Activated gamma-delta T cell treated with Interleukin-2 at 50 U/mL for 16 hours (primary cell): ENCODE results near the gene VSIG4.

ENCODE experiments used
- DNase-seq: peaks from one replicate; pipeline ENCODE4 v3.0.0-alpha.2; 2020

Gene VSIG4

DNA sequence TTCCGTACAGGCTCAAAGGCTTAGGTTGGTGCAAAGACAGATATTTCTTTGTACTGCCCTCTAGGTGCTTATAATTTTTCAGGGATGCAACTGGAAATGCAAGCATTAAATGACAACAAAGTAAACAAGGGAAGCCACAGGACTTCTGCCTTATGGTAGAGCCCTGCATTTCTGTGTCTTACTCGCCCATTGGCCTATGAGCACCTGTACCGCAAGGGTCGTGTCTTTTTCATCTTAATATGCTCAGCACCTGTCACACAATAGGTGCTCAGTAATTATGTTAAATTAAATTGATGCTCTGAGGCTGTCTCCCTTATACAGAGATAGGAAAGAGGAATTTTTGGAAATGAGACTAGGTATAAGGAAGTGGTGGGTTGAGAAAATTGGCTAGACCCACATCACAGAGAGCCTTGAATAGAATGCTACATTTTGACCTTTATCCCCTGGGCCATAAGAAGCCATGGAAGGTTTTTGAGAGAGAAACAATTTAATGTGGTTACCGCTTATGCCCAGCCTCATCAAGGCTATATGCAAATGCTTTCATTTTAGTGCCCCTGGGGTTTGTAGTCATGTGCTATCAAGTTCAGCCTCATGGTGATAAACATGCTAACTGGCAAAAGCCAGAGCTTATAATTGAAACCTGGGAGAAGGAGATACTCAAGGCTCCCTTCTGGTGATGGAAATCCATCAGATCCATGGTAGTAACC is 16.3 kb downstream of the VSIG4 start:
- no peak for DNase-seq

DNA sequence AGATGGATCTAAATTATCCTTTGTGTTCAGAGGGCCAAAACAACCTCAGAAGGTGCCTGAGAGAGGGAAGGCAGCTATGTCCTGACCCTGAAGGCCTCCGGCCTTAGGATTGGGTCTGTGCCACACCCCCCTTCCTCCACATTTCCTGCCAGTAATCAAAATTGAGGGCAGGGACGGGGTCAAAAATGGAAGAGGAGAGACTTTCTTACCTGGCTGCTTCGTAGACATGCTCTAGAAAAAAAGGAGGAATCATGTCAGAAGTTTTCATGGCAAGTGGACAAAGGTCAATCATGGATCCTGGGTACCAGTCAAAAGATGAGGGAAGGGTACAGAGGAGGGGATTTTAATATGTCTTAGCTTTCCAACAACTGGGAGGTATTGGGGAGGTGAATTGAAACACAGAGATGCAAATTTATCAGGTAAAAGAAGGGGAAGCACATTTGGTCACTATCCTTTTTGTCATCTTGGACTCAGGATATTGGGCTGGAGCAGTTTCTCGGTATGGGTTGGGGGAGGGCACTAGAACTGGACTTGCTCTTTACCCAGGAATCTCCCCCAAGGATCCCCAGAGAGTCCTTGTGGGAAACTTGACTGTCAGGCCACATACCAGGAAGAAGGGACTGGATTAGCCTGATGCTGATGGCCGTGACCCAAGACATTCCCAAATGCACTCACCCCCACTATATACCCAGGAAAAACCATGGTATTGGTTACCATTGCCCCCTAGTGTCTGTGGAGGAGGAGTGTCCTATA is 17.1 kb downstream of the VSIG4 start:
- no peak for DNase-seq

GRCh38 chrX:66021765-66022631 is 17.9 kb downstream of the VSIG4 start:
- no peak for DNase-seq

DNA sequence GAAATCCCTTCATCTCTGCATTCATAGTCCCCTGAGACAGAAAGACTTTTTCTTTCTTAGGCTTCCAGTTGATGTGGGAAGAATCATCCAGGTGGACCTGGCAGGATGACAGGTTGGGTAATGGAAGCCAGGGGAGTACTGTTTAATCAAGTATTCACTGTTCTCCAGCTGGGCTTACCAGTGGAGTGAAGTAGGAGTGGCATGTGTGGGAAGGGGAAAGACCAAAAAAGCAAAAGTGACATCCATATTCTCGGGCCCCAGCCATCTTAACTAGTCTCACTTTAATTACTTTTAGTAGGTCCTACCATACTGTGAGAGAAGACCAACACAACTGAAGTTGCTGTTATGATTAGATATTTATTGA is 18.5 kb downstream of the VSIG4 start:
- no peak for DNase-seq

GRCh38 chrX:66020631-66021334 is 19.1 kb downstream of the VSIG4 start:
- DNase-seq: no peak

GRCh38 chrX:66019974-66020373 is 19.9 kb downstream of the VSIG4 start:
- no peak for DNase-seq

DNA sequence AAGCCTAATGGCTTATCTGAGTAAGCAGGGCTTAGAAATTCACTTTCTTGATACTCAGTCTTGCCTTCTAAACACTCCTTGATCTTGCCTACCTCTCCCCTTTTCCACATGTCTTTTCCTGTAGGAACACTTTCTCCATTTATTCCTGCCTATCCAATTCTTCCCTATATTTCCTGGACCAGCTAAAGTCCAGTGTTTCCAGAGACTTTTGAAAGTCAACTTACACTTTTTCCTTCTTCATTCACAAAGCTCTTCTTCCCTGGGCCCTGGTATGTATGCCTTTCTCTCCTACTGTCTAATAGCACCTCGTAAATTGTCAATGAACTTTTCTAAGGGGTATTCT is 20.6 kb downstream of the VSIG4 start:
- DNase-seq: no peak

DNA sequence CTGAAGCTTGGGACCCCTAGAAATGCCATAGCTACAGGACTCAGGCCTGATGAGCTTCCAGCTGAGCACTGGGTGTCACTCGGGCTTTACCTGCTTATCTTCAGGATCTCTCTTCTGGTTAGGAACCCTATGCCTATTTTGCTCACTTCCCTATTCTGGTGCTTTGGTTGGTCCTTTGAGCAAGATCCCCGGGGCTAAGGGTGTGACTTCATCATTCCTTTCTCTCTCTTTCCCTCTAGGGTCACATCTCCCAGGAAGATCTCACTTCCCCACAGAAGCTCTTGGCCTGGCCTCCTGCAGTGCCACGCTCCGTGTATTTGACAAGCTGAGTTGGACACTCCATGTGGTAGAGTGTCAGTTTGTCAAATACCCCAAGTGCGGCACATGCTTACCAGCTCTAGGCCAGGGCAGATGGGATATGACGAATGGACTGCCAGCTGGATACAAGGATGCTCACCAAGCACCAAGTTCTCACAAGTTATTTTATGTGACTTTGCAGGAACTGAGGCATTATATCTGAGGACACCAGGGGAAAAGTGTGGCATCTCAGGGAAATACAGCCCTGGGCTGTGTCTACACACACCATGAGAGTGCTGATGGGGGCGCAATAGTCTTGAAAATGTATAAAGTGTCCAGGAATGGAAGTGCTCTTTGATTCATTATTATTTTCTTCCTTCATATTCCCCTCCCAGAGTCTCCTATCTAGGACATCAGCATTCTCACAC is 21.1 kb downstream of the VSIG4 start:
- no peak for DNase-seq

- no peak for DNase-seq
Observed at GRCh38 chrX:66017659-66018170, 22.2 kb downstream of the VSIG4 start.

DNA sequence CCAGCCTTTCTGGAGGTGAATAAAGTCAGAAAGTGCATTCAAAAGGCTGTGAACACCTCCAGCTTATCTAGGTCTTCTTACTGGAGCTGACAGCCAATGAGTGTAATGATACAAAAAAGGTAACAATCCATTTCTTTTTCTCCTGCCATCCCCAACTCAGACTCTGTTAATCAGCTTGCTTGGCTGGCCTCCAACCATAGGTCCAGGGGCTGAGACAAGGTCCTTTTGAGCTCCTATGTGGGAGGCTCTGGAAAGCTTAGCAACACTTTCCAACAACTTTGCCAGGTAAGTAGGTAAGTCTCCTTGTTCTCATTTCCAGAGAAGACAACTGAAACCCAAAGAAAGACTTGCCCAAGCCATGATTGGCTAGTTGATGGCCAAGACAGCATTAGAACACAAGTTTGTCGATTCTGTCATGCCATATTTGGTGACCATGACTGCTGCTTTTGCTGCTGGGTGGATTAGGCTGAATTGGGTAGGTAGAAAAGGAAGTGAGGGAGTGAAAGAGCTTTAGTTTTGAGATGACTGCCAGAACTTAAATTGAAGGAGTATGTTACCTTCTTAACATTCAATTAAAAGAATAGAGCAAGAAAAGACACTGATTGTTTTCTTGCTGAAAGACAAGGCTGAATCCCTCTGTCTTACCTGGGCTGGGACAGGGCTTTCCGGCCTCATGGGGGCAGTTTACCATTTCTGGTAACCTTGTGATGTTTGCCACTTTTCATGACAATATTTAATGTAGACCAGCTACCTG is 22.8 kb downstream of the VSIG4 start:
- no peak for DNase-seq

GRCh38 chrX:66015900-66016689 is 23.8 kb downstream of the VSIG4 start:
- no peak for DNase-seq

- no peak for DNase-seq
Observed at GRCh38 chrX:66015152-66015831, 24.6 kb downstream of the VSIG4 start.

- DNase-seq: no peak
Observed at GRCh38 chrX:66014556-66014955, 25.3 kb downstream of the VSIG4 start.

DNA sequence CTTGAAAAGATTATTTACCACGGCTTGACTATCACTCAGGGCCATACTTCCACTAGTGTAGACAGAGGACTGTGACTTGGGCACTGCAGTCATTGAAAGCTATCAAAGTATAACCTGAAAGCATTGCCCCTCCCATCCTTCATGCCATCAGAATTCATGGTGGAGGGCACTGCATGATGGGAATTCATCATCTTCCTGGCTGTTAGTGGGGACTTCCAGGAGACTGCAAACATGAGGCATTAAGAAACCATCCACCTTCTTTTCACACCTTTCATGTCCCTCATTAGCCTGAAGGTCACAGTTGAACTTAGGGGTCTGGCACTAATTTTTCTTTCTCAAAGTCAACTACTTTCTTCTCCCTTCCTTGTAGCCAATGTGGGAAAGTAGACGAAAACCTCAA is 25.8 kb downstream of the VSIG4 start:
- no peak for DNase-seq

DNA sequence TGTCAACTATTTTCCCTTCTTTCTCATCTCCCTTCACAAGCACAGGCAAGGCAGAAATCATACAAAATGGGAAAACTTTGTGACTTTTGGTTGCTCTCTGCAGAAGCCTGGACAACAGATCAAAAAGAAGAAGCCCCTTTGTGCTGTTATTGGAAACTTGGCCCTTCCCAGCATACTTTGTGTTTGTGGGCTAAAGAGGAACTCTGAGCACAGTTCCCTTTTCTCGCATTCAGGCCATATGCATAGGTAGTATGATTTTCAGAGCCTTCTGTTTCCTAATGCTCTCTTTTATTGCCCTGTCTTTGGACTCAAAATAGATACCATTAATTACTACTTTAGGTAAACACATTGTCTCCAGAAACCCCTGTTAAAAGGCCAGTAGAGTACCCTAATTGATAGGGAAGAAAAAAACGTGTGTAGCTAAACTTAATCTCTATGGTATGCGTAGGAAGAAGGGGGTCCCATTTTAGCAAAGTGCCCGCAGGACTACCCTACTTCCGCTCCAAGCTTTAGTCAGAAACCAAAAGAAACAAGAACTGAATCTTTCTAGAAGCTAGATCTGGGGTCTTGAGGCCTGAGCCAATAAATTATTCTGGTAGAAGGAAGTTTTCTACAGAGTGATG is 26.6 kb downstream of the VSIG4 start:
- no peak for DNase-seq

DNA sequence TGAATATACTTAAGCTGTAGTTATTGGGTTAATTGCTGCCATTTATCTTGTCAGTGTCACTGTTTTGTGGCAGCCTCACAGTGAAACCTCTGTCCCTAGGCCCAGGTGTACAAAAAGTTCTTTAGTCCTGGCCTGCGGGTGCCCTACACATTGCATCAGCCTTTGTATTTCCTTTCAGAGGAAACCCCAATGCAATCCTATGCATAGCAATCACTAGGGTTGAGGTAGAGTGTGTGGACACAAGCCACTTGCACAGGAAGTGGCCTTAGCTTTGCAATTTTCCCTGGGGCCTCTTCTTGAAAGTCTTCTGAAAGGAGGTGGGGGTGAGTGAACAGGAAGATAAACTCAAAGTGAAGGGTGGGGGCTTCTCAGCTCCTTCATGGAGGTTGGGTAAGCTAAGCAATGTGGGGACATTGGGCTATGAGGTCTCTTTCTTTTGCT is 27.8 kb downstream of the VSIG4 start:
- DNase-seq: peak; percentile 14

DNA sequence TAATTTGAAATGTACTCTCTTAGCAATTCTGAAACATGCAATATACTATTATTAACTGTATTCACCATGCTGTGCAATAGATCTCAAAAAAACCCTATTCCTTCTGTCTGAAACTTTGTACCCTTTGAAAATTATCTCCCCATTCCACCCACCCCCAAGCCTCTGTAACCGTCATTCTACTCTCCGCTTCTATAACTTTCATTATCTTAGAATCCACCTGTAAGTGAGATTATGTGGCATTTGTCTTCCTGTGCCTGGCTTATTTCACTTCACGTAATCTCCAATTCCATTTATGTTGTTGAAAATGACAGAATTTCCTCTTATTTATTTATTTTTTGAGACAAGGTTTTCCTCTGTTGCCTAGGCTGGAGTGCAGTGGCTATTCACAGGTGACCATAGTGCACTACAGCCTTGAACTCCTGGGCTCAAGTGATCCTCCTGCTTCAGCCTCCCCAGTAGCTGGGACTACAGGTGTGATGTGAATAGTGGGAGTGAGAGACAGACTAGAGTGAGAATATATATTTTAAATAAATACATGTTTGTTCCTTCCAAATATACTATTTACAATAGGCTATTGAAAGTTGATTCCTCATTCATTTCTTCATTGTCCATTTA is 30.5 kb downstream of the VSIG4 start:
- DNase-seq: no peak

DNA sequence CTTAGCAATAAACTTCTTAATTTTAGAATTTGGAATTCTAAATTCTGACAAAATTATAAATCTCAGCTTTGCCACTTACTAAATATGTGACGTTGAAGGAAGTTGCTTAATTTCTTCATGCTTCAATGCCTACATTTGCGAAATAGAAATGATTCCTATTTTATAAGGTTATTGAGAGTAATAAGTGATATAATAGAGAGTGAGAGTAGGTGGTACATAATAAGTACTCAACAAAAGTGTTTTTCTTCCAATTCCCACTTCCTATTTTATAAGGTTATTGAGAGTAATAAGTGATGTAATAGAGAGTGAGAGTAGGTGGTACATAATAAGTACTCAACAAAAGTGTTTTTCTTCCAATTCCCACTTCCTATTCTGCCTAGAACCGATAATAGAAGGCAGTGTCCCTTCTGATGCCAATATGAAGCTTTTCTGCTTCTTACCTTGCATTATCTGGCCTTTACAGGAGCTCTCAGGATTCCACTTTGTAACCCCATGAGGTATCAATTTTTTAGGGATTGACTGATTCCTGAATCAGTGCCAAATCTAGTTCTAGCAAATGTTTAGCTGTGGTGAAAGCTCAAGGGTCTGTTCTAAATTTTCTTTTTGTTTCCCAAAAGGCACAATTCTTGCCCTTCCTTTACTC is 31.4 kb downstream of the VSIG4 start:
- DNase-seq: no peak
